ENCODE measurements around the gene UQCC3.
"Not testable (repeated sequence)": the region's sequence is repeated elsewhere in the genome, so short reads cannot be mapped to it uniquely, and the experiment has no call there.

The UQCC3 gene

GRCh38 chr11:62648185-62648966 is 23.1 kb upstream of the UQCC3 start:
- no peak overlapping the region for H3K27ac ChIP-seq (ENCODE audit: low read depth, low read length, severe bottlenecking)
- H3K4me3 ChIP-seq (ENCODE audit: extremely low read depth, insufficient read depth, low read length, poor library complexity, severe bottlenecking) = no peak overlapping the region
- no peaks in the 10 kb centered on the region for H3K9me3 ChIP-seq (ENCODE audit: control insufficient read depth, low read length)
- H3K4me1 ChIP-seq (ENCODE audit: control insufficient read depth, insufficient read depth, low read length, poor library complexity, severe bottlenecking) = peaks cover 8% of the 10 kb centered on the region
- WGBS, 2 experiments (ENCODE audit: insufficient coverage in 2 of 2) = 96 to 98% methylated on average over 24 of the region's 24 CpGs
- peaks cover 43% of the 10 kb centered on the region for H3K36me3 ChIP-seq (ENCODE audit: control insufficient read depth, insufficient read depth, low read length)

- Histone ChIP-seq H3K4me3 (ENCODE audit: extremely low read depth, insufficient read depth, low read length, poor library complexity, severe bottlenecking) (no peak overlapping the region), H3K36me3 (ENCODE audit: control insufficient read depth, insufficient read depth, low read length) (peaks cover 38% of the 10 kb centered on the region)
- 95 to 99% methylated on average over 9 to 11 of the region's 11 CpGs for WGBS, 2 experiments (ENCODE audit: insufficient coverage in 2 of 2)
Observed at GRCh38 chr11:62648967-62649364, 22.5 kb upstream of the UQCC3 start.

DNA sequence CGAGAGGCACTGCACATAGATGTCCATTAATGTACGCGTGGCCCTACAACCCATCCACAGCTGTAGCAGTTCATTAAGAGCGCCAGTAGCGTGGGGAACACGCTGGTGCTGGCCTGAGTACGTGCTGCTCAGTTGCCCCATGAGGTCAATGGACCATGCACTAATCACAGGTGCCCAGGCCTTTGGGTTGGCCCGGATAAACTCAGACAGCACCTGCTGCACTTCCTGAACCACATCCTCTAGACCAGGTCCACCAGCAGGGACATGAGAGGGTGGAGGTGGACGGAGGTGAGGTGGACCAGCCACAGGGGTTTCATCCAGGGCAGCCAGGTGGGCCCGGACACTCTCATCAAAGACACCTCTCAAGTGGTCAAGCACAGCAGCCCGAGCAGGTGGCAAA is 22.0 kb upstream of the UQCC3 start:
- Histone ChIP-seq H3K27ac (ENCODE audit: low read depth, low read length, severe bottlenecking) (no peak overlapping the region), H3K9me3 (ENCODE audit: control insufficient read depth, low read length) (no peaks in the 10 kb centered on the region), H3K4me3 (ENCODE audit: extremely low read depth, insufficient read depth, low read length, poor library complexity, severe bottlenecking) (no peak overlapping the region), H3K36me3 (ENCODE audit: control insufficient read depth, insufficient read depth, low read length) (peaks cover 33% of the 10 kb centered on the region), H3K4me1 (ENCODE audit: control insufficient read depth, insufficient read depth, low read length, poor library complexity, severe bottlenecking) (peaks cover 8% of the 10 kb centered on the region)
- 96 to 97% methylated on average over 10 to 11 of the region's 11 CpGs for WGBS, 2 experiments (ENCODE audit: insufficient coverage in 2 of 2)

More at GRCh38 chr11:62648967-62649364, 22.5 kb upstream of the UQCC3 start:
- H3K4me1 ChIP-seq (ENCODE audit: control insufficient read depth, insufficient read depth, low read length, poor library complexity, severe bottlenecking) = peaks cover 8% of the 10 kb centered on the region
- H3K9me3 ChIP-seq (ENCODE audit: control insufficient read depth, low read length) = no peaks in the 10 kb centered on the region
- H3K27ac ChIP-seq (ENCODE audit: low read depth, low read length, severe bottlenecking) = no peak overlapping the region

GRCh38 chr11:62650283-62650682 is 21.2 kb upstream of the UQCC3 start:
- 96% methylated on average over 8 to 12 of the region's 12 CpGs for WGBS, 2 experiments (ENCODE audit: insufficient coverage in 2 of 2)
- H3K4me3 ChIP-seq (ENCODE audit: extremely low read depth, insufficient read depth, low read length, poor library complexity, severe bottlenecking); H3K27ac ChIP-seq (ENCODE audit: low read depth, low read length, severe bottlenecking); H3K9me3 ChIP-seq (ENCODE audit: control insufficient read depth, low read length); H3K4me1 ChIP-seq (ENCODE audit: control insufficient read depth, insufficient read depth, low read length, poor library complexity, severe bottlenecking): not testable (repeated sequence)
- peaks cover 26% of the 10 kb centered on the region for H3K36me3 ChIP-seq (ENCODE audit: control insufficient read depth, insufficient read depth, low read length)

DNA sequence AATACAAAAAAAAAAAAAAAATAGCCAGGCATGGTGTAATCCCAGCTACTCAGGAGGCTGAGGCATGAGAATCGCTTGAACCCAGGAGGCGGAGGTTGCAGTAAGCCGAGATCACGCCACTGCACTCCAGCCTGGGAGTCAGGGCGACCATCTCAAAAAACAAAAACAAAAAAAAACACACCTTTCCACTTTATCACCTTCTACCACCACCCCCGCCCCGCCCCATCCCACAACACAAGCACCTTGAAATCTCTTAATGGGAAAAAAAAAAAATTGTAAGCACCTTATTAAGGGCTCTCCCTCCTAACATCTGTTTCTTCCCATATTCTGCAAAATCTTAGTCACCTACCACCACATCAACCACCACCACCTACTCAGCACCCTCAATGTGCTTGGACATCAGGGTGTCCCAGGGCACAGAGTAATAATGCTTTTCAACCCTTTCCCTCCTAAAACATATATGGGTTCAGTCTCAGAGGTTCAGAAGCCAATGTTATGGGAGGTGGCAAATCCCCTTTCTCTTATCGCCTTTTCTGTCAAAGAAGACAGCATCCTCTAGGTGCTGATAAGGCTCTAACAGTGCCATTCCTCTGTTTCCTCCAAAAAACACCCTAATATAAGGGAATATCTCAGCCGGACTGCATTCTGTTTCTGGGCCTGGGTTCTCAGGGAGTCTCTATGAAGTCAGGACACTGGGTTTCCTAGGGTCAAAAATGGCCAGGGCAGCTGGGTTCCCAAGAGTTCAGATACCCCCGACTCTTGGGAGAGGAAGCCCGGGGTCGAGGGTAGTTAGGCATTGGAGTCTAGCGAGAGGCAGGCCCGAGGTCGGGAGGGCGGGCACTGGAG is 19.1 kb upstream of the UQCC3 start:
- Histone ChIP-seq H3K27ac (ENCODE audit: low read depth, low read length, severe bottlenecking) (peak overlapping the region; percentile 65), H3K9me3 (ENCODE audit: control insufficient read depth, low read length) (no peaks in the 10 kb centered on the region), H3K4me3 (ENCODE audit: extremely low read depth, insufficient read depth, low read length, poor library complexity, severe bottlenecking) (peak overlapping the region; percentile 89), H3K4me1 (ENCODE audit: control insufficient read depth, insufficient read depth, low read length, poor library complexity, severe bottlenecking) (peaks cover under 1% of the 10 kb centered on the region), H3K36me3 (ENCODE audit: control insufficient read depth, insufficient read depth, low read length) (peaks cover 26% of the 10 kb centered on the region)
- WGBS, 2 experiments (ENCODE audit: insufficient coverage in 2 of 2) = 37 to 38% methylated on average over 15 of the region's 16 CpGs

DNA sequence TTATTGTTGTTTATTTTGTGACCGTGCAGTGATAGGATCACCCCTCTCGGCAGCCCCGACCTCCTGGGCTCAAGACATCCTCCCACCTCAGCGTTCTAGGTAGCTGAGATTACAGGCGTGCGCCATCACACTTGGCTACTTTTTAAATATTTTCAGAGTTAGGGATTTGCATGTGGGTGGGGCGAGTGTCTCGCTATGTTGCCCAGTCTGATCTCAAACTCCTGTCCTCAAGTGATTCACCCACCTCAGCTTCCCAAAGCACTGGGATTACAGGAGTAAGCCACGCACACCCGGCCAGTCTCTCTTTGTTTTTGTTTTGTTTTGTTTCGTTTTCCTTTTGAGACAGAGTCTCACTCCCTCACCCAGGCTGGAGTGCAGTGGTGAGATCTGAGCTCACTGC is 17.2 kb upstream of the UQCC3 start:
- WGBS, 2 experiments (ENCODE audit: insufficient coverage in 2 of 2) = 90 to 96% methylated on average over 4 to 5 of the region's 11 CpGs
- H3K4me1 ChIP-seq (ENCODE audit: control insufficient read depth, insufficient read depth, low read length, poor library complexity, severe bottlenecking) = no peaks in the 10 kb centered on the region
- peaks cover 8% of the 10 kb centered on the region for H3K36me3 ChIP-seq (ENCODE audit: control insufficient read depth, insufficient read depth, low read length)
- H3K4me3 ChIP-seq (ENCODE audit: extremely low read depth, insufficient read depth, low read length, poor library complexity, severe bottlenecking) = no peak overlapping the region
- H3K27ac ChIP-seq (ENCODE audit: low read depth, low read length, severe bottlenecking) = no peak overlapping the region
- H3K9me3 ChIP-seq (ENCODE audit: control insufficient read depth, low read length) = no peaks in the 10 kb centered on the region

DNA sequence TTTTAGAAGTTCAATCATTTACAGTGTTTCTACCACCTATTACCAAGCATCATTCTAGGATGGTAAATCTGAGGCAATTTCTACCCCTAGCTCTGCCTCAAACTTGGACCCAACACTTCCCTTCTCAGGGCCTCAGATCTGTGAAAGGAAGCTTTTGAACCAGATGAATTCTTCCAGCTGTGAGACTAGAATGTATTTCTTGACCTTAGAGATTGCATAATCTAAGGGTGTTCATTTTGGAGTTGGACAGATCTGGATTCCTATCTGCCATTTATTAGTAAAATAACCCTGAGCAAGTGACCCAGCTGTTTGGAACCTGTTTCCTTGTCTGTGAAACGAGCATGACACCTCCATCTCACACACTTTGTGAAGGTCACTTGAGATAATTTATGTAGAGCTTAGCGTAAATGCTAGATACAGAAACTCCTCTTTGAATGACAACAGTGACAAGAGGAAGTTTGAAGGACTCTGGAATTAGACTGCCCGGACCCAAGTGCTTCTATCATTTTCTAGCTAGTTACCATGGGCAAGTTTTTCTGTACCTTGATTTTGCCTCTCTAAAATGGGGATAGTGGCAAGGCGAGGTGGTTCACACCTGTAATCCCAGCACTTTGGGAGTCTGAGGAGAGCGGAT is 14.6 kb upstream of the UQCC3 start:
- Histone ChIP-seq H3K4me1 (ENCODE audit: control insufficient read depth, insufficient read depth, low read length, poor library complexity, severe bottlenecking) (no peaks in the 10 kb centered on the region), H3K4me3 (ENCODE audit: extremely low read depth, insufficient read depth, low read length, poor library complexity, severe bottlenecking) (no peak overlapping the region), H3K27ac (ENCODE audit: low read depth, low read length, severe bottlenecking) (no peak overlapping the region), H3K36me3 (ENCODE audit: control insufficient read depth, insufficient read depth, low read length) (peaks cover 6% of the 10 kb centered on the region), H3K9me3 (ENCODE audit: control insufficient read depth, low read length) (no peaks in the 10 kb centered on the region)
- whole genome bisulfite sequencing, 2 experiments (ENCODE audit: insufficient coverage in 2 of 2) = 64 to 90% methylated on average over 3 of the region's 5 CpGs

GRCh38 chr11:62664405-62665074 is 6.9 kb upstream of the UQCC3 start:
- H3K36me3 ChIP-seq (ENCODE audit: control insufficient read depth, insufficient read depth, low read length) = peaks cover 45% of the 10 kb centered on the region
- 1 to 2% methylated on average over 25 to 35 of the region's 36 CpGs for WGBS, 2 experiments (ENCODE audit: insufficient coverage in 2 of 2)

DNA sequence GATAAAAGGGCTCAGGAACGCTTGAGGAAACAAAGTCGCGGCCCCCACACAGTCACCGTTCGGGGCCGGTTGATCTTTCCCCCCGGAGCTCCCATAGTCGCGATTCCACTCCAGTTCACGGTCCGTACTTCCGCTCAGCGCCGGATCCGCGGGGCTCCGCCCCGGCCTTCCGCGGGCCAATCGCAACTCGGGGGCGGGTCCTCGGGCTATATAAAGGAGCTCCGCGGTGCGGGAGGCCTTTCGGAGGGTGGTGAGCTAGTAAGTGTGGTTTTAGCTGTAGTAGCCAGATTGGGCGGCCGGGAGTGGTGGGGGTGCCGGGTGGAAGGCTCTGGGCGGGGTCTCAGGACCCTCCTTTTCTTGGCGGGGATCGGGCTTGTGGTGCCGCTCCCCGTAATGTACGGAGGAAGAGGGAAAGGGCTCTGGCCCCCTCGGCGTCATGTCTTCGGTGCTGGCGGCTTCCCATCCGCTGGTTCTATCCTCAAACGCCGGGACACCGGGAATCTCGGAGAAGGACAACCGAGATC is 6.3 kb upstream of the UQCC3 start, which contains the start of the genes C11orf98 and CSKMT:
C11orf98 (minus strand) TSS at position 136 of the 524 bp plus-strand sequence; CDS start at position 95, 41 bp downstream.
CSKMT (plus strand) TSS at position 238 of the 524 bp plus-strand sequence. CDS start 568 bp downstream, outside the sequence.
- WGBS, 2 experiments (ENCODE audit: insufficient coverage in 2 of 2) = 0% methylated on average over 35 to 41 of the region's 47 CpGs
- H3K36me3 ChIP-seq (ENCODE audit: control insufficient read depth, insufficient read depth, low read length) = peaks cover 45% of the 10 kb centered on the region

More at GRCh38 chr11:62664405-62665074, 6.9 kb upstream of the UQCC3 start:
- H3K4me1 ChIP-seq (ENCODE audit: control insufficient read depth, insufficient read depth, low read length, poor library complexity, severe bottlenecking) = peaks cover 9% of the 10 kb centered on the region
- H3K9me3 ChIP-seq (ENCODE audit: control insufficient read depth, low read length) = no peaks in the 10 kb centered on the region
- H3K27ac ChIP-seq (ENCODE audit: low read depth, low read length, severe bottlenecking) = peak overlapping the region; percentile 91
- H3K4me3 ChIP-seq (ENCODE audit: extremely low read depth, insufficient read depth, low read length, poor library complexity, severe bottlenecking) = peak overlapping the region; percentile 82

More for the DNA sequence above, 6.3 kb upstream of the UQCC3 start, which contains the start of the genes C11orf98 and CSKMT:
- H3K4me3 ChIP-seq (ENCODE audit: extremely low read depth, insufficient read depth, low read length, poor library complexity, severe bottlenecking) = peak within 1 kb of the TSS; percentile 82
- peak within 1 kb of the TSS; percentile 91 for H3K27ac ChIP-seq (ENCODE audit: low read depth, low read length, severe bottlenecking)
- no peaks in the 10 kb centered on the region for H3K9me3 ChIP-seq (ENCODE audit: control insufficient read depth, low read length)
- peaks cover 9% of the 10 kb centered on the region for H3K4me1 ChIP-seq (ENCODE audit: control insufficient read depth, insufficient read depth, low read length, poor library complexity, severe bottlenecking)
